ENCODE measurements around the gene JMJD1C.

The JMJD1C gene

DNA sequence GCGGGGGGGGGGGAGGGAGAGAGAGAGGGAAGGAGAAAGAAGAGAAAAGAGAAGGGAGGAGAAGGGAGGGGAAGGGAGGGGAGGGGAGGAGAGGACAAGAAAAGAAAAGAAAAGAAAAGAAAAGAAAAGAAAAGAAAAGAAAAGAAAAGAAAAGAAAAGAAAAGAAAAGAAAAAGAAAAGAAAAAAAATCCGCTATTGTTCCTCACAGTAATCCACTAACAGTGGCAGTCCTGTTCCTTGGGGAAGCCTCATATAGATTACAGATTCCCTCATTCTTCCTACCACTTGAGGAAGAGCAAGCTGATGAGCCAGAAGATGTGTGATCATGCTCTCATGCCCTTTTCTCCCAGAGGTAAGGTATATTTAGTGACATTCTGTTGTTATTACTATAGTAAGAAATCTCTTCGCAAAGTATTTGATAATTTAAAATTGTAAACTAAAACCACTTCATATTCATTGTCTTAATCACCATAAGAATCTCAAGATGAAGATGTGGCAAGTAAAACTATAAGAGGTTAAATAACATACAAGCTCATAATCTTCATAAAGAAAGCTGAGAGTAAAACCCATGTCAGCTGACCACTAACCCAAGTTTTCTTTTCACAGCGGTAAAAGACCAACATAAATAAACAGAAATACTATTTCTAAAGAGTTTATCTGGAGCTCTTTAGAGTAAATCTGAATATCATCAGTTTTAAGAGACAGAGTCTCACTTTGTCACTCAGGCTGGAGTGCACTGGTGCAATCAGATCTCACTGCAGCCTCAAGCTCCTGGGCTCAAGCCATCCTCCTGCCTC, 128.1 kb downstream of the JMJD1C start:
- H3F3A ChIP-seq (ENCODE audit: control insufficient read depth, insufficient read depth) = no peaks in the 10 kb centered on the region
- H3K4me3 ChIP-seq (ENCODE audit: low read length) = no peak overlapping the region
- TF ChIP-seq, protein P1, sequence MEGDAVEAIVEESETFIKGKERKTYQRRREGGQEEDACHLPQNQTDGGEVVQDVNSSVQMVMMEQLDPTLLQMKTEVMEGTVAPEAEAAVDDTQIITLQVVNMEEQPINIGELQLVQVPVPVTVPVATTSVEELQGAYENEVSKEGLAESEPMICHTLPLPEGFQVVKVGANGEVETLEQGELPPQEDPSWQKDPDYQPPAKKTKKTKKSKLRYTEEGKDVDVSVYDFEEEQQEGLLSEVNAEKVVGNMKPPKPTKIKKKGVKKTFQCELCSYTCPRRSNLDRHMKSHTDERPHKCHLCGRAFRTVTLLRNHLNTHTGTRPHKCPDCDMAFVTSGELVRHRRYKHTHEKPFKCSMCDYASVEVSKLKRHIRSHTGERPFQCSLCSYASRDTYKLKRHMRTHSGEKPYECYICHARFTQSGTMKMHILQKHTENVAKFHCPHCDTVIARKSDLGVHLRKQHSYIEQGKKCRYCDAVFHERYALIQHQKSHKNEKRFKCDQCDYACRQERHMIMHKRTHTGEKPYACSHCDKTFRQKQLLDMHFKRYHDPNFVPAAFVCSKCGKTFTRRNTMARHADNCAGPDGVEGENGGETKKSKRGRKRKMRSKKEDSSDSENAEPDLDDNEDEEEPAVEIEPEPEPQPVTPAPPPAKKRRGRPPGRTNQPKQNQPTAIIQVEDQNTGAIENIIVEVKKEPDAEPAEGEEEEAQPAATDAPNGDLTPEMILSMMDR (IDR thresholded peaks at IDR 0.05; ENCODE audit: low read depth, low read length, poor library complexity, severe bottlenecking) = no peak
- TF ChIP-seq EZH2phosphoT487 (IDR thresholded peaks at IDR 0.05; ENCODE audit: borderline replicate concordance, low read length) = no peak
- H3K79me2 ChIP-seq (ENCODE audit: control insufficient read depth, low read length) = no peaks in the 10 kb centered on the region
- no peaks in the 10 kb centered on the region for H3K36me3 ChIP-seq (ENCODE audit: control insufficient read depth, low read length)
- H3K9me3 ChIP-seq (ENCODE audit: control insufficient read depth, insufficient read depth, low read length) = no peaks in the 10 kb centered on the region
- H3K4me1 ChIP-seq (ENCODE audit: control insufficient read depth, low read length) = no peaks in the 10 kb centered on the region
- no peaks in the 10 kb centered on the region for H4K20me1 ChIP-seq (ENCODE audit: control insufficient read depth, insufficient read depth, low read depth, low read length)
- H3K4me2 ChIP-seq (ENCODE audit: low read length) = no peak overlapping the region
- no peaks in the 10 kb centered on the region for H3K27me3 ChIP-seq (ENCODE audit: control insufficient read depth, low read length)
- H3K9me2 ChIP-seq (replicated peaks; ENCODE audit: control insufficient read depth, low read length) = no peaks in the 10 kb centered on the region
- no peak overlapping the region for H3K27ac ChIP-seq (ENCODE audit: low read depth, low read length)

DNA sequence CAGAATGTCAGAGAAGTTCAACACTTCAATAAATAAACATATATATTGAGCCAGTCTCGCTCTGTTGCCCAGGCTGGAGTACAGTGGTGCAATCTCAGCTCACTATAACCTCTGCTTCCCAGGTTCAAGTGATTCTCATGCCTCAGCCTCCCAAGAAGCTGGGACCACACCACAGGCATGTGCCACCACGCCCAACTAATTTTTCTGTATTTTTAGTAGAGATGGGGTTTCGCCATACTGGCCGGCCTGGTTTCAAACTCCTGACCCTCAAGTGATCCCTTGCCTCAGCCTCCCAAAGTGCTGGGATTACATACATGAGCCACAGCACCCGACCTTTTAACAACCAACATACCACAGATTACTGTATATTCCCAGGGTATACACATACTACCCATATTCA, 134.2 kb downstream of the JMJD1C start:
- no peak for TF ChIP-seq EZH2phosphoT487 (IDR thresholded peaks at IDR 0.05; ENCODE audit: borderline replicate concordance, low read length)
- TF ChIP-seq, protein P1 (IDR thresholded peaks at IDR 0.05; ENCODE audit: low read depth, low read length, poor library complexity, severe bottlenecking) = no peak
- Histone ChIP-seq H3F3A (ENCODE audit: control insufficient read depth, insufficient read depth) (no peaks in the 10 kb centered on the region), H3K79me2 (ENCODE audit: control insufficient read depth, low read length) (no peaks in the 10 kb centered on the region), H4K20me1 (ENCODE audit: control insufficient read depth, insufficient read depth, low read depth, low read length) (no peaks in the 10 kb centered on the region), H3K9me3 (ENCODE audit: control insufficient read depth, insufficient read depth, low read length) (no peaks in the 10 kb centered on the region), H3K4me2 (ENCODE audit: low read length) (no peak overlapping the region), H3K36me3 (ENCODE audit: control insufficient read depth, low read length) (no peaks in the 10 kb centered on the region), H3K4me3 (ENCODE audit: low read length) (no peak overlapping the region), H3K4me1 (ENCODE audit: control insufficient read depth, low read length) (no peaks in the 10 kb centered on the region), H3K9me2 (replicated peaks; ENCODE audit: control insufficient read depth, low read length) (no peaks in the 10 kb centered on the region), H3K27ac (ENCODE audit: low read depth, low read length) (no peak overlapping the region), H3K27me3 (ENCODE audit: control insufficient read depth, low read length) (no peaks in the 10 kb centered on the region)

DNA sequence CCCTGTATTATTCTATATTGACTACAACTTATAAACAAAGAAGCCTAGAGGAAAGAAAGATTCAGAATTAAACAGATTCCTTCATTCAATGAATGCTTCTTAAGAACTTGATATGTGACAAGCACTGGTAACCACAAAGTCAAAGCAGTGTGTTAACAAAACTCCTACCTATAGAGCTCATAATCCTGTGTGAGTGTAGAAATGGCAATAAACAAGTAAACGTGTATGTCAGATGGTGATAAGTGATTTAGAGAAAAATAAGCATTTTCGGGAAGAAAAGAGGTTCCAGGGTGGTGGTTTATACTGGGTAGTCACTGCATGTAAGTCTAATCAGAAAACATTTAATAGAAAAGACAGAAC, 141.3 kb downstream of the JMJD1C start:
- H3K27ac ChIP-seq (ENCODE audit: low read depth, low read length) = no peak overlapping the region
- H3K27me3 ChIP-seq (ENCODE audit: control insufficient read depth, low read length) = no peaks in the 10 kb centered on the region
- H3K4me1 ChIP-seq (ENCODE audit: control insufficient read depth, low read length) = no peaks in the 10 kb centered on the region
- no peaks in the 10 kb centered on the region for H4K20me1 ChIP-seq (ENCODE audit: control insufficient read depth, insufficient read depth, low read depth, low read length)
- no peaks in the 10 kb centered on the region for H3K79me2 ChIP-seq (ENCODE audit: control insufficient read depth, low read length)
- H3K9me3 ChIP-seq (ENCODE audit: control insufficient read depth, insufficient read depth, low read length) = no peaks in the 10 kb centered on the region
- H3K9me2 ChIP-seq (replicated peaks; ENCODE audit: control insufficient read depth, low read length) = no peaks in the 10 kb centered on the region
- no peaks in the 10 kb centered on the region for H3K36me3 ChIP-seq (ENCODE audit: control insufficient read depth, low read length)
- H3K4me2 ChIP-seq (ENCODE audit: low read length) = no peak overlapping the region
- no peak overlapping the region for H3K4me3 ChIP-seq (ENCODE audit: low read length)
- no peaks in the 10 kb centered on the region for H3F3A ChIP-seq (ENCODE audit: control insufficient read depth, insufficient read depth)
- TF ChIP-seq, protein P1 (IDR thresholded peaks at IDR 0.05; ENCODE audit: low read depth, low read length, poor library complexity, severe bottlenecking) = no peak
- no peak for TF ChIP-seq EZH2phosphoT487 (IDR thresholded peaks at IDR 0.05; ENCODE audit: borderline replicate concordance, low read length)
